Measurements from ENCODE around the gene KIF5B. TPM values are rescaled to one million over a fixed set of nuclear protein-coding genes. Genes with fewer than 3 reads are reported as not detected.

The KIF5B gene
- total and polyA plus RNA-seq, 2 of the 4 experiments (the other 2 are of a cell fraction) = 33.5 to 68.5 TPM

DNA sequence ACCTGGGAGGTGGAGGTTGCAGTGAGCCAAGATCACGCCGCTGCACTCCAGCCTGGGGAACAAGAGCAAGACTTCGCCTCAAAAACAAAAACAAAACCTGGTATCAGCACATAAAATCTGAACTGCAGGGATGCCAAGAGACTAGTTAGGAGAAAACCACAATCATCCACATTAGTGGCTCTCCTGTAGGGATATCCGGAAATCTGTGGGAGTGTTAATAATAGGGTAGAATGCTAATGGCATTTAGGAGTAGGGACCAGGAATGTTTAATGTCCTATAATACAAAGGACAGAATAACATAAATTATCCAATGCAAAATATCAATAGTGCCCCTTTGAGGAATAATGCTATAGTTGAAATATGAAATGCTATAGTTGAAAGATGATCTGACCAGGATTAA is 24.3 kb downstream of the KIF5B start:
- Histone ChIP-seq H3K27ac (ENCODE audit: insufficient read depth, low read length) (no peak overlapping the region), H2BK5ac (ENCODE audit: low read depth, low read length, poor library complexity, severe bottlenecking) (no peak overlapping the region), H2AK9ac (replicated peaks; ENCODE audit: low read depth, low read length, poor library complexity) (no peak overlapping the region), H2BK20ac (ENCODE audit: low read depth, low read length) (no peak overlapping the region), H3K4me1 (ENCODE audit: control insufficient read depth, insufficient read depth, low read length) (no peaks in the 10 kb centered on the region), H3K18ac (ENCODE audit: low read depth, low read length) (no peak overlapping the region), H4K20me1 (ENCODE audit: insufficient read depth, low read length) (peaks cover 13% of the 10 kb centered on the region; the same call in 1 of the 2 replicates), H4K91ac (ENCODE audit: insufficient read depth, low read depth, low read length) (no peak overlapping the region), H3K9me1 (ENCODE audit: insufficient read depth, low read length) (no peaks in the 10 kb centered on the region), H2BK120ac (ENCODE audit: low read depth, low read length) (no peak overlapping the region), H2BK15ac (ENCODE audit: low read depth, low read length) (no peak overlapping the region), H3K36me3 (ENCODE audit: control insufficient read depth, insufficient read depth, low read length) (peaks cover 47% of the 10 kb centered on the region), H3K4me2 (ENCODE audit: low read depth, low read length) (no peak overlapping the region), H4K5ac (ENCODE audit: low read depth, low read length) (no peak overlapping the region), H2AFZ (replicated peaks; ENCODE audit: low read length, poor library complexity) (no peak overlapping the region), H3K79me1 (ENCODE audit: low read depth in 1 of 2, low read length in 2 of 2) (peaks cover 8 to 38% of the 10 kb centered on the region in 2 experiments; a peak in 3 of 4 replicates), H3K27me3 (ENCODE audit: control insufficient read depth, insufficient read depth, low read length) (no peaks in the 10 kb centered on the region), H2AK5ac (ENCODE audit: low read depth, low read length) (no peak overlapping the region), H3K9ac (ENCODE audit: low read depth, low read length) (no peak overlapping the region), H3K56ac (ENCODE audit: extremely low read depth, insufficient read depth, low read length) (no peak overlapping the region), H3K14ac (replicated peaks; ENCODE audit: low read depth, low read length) (no peak overlapping the region), H3K9me3 (ENCODE audit: control insufficient read depth, insufficient read depth, low read length) (no peaks in the 10 kb centered on the region), H3K4me3 (ENCODE audit: insufficient read depth, low read depth, low read length) (no peak overlapping the region), H4K8ac (ENCODE audit: low read depth in 2 of 2, low read length in 2 of 2) (no peak overlapping the region), H3K4ac (ENCODE audit: low read depth, low read length) (no peak overlapping the region), H3K23ac (ENCODE audit: low read depth, low read length) (no peak overlapping the region)
- in situ Hi-C loops (cut with MboI; ENCODE audit: low sequenced_read_pairs) = no loop called here
- BruUV-seq (replicated peaks) = no TSS peak
- CTCF ChIA-PET = no interaction called here
- ATAC-seq (ENCODE audit: low read depth) (no peak), DNase-seq (no peak)
- TF ChIP-seq RFX5 (IDR thresholded peaks at IDR 0.05; ENCODE audit: low read depth, low read length) (no peak), MXI1 (IDR thresholded peaks at IDR 0.05; ENCODE audit: borderline replicate concordance, low read depth, low read length) (no peak), NFE2L2 (IDR thresholded peaks at IDR 0.05; ENCODE audit: low read depth, low read length) (no peak), CHD1 (IDR thresholded peaks at IDR 0.05; ENCODE audit: low read depth, low read length) (no peak), MAZ (IDR thresholded peaks at IDR 0.05; ENCODE audit: borderline replicate concordance, low read depth, low read length) (no peak), RCOR1 (IDR thresholded peaks at IDR 0.05; ENCODE audit: insufficient replicate concordance, low read length) (no peak), BHLHE40 (IDR thresholded peaks at IDR 0.05; ENCODE audit: low read depth, low read length) (no peak), SMC3 (IDR thresholded peaks at IDR 0.05; ENCODE audit: low read depth, low read length) (no peak), RAD21 (IDR thresholded peaks at IDR 0.05; ENCODE audit: low read length) (no peak), FOS (IDR thresholded peaks at IDR 0.05; ENCODE audit: low read depth, low read length) (no peak), POLR2A (IDR thresholded peaks at IDR 0.05; ENCODE audit: low read depth, low read length) (no peak), CEBPB (IDR thresholded peaks at IDR 0.05; ENCODE audit: low read depth, low read length) (no peak), MAFK (IDR thresholded peaks at IDR 0.05; ENCODE audit: low read depth, low read length) (no peak)
- TF ChIP-seq, protein P1, sequence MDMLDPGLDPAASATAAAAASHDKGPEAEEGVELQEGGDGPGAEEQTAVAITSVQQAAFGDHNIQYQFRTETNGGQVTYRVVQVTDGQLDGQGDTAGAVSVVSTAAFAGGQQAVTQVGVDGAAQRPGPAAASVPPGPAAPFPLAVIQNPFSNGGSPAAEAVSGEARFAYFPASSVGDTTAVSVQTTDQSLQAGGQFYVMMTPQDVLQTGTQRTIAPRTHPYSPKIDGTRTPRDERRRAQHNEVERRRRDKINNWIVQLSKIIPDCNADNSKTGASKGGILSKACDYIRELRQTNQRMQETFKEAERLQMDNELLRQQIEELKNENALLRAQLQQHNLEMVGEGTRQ (IDR thresholded peaks at IDR 0.05; ENCODE audit: low read depth, low read length) = no peak
- TF ChIP-seq, protein P2, sequence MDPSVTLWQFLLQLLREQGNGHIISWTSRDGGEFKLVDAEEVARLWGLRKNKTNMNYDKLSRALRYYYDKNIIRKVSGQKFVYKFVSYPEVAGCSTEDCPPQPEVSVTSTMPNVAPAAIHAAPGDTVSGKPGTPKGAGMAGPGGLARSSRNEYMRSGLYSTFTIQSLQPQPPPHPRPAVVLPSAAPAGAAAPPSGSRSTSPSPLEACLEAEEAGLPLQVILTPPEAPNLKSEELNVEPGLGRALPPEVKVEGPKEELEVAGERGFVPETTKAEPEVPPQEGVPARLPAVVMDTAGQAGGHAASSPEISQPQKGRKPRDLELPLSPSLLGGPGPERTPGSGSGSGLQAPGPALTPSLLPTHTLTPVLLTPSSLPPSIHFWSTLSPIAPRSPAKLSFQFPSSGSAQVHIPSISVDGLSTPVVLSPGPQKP (IDR thresholded peaks at IDR 0.05; ENCODE audit: borderline replicate concordance, low read depth, low read length) = no peak
- TF ChIP-seq, protein P3, sequence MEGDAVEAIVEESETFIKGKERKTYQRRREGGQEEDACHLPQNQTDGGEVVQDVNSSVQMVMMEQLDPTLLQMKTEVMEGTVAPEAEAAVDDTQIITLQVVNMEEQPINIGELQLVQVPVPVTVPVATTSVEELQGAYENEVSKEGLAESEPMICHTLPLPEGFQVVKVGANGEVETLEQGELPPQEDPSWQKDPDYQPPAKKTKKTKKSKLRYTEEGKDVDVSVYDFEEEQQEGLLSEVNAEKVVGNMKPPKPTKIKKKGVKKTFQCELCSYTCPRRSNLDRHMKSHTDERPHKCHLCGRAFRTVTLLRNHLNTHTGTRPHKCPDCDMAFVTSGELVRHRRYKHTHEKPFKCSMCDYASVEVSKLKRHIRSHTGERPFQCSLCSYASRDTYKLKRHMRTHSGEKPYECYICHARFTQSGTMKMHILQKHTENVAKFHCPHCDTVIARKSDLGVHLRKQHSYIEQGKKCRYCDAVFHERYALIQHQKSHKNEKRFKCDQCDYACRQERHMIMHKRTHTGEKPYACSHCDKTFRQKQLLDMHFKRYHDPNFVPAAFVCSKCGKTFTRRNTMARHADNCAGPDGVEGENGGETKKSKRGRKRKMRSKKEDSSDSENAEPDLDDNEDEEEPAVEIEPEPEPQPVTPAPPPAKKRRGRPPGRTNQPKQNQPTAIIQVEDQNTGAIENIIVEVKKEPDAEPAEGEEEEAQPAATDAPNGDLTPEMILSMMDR (conservative IDR thresholded peaks at IDR 0.05; ENCODE audit: low read depth, low read length) = no peak
- dilution Hi-C loops (cut with HindIII; ENCODE audit: low sequenced_read_pairs, unreplicated experiment) = no loop called here
- intact Hi-C loops (cut with micrococcal nuclease) = no loop called here
- no CpG with 5 or more reads among the region's 4 CpGs for WGBS, 2 experiments (ENCODE audit: extremely low coverage in 2 of 2, insufficient read length in 1 of 2)
- POLR2A ChIA-PET (ENCODE audit: unreplicated experiment) = no interaction called here
